CD4-positive, alpha-beta T cell treated with Interleukin-15 for 1 hour (primary cell): ENCODE results near the gene DGKQ.

Source experiments
- DNase-seq: peaks from one replicate; pipeline ENCODE4 v3.0.0-alpha.2; 2020

DGKQ gene

DNA sequence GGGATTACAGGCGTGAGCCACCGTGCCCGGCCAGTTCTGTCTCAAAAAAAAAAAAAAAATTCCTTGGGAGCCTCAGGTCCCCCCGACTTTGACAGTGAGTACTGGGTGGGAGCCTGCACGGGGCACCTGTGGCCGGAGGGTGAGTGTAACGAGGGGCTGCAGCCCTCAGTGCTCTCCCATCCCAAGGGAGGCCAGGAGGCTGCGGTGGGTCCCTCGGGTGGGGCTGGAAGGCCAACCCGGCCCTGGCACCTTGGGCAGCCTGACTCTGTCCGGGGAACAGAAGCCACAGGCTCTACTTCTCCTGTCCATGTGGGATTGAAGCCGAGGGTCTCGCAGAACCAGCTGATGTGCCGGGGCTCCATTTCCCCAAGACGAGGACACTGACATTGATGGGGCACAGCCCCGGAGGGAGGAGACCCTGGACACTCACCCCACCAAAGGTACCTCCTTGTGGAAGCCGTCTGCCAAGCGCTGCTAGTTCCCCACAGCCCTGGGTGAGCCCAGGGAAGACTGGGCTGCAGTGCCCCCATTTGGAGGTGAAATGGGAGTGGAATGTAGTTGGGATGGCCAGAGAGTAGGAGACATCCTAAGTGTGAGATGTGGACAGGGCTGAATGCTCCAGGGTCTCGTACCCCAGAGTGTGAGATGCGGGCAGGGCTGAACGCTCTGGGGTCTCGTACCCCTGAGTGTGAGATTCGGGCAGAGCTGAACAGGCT is 22.1 kb upstream of the DGKQ start:
- no peak for DNase-seq

DNA sequence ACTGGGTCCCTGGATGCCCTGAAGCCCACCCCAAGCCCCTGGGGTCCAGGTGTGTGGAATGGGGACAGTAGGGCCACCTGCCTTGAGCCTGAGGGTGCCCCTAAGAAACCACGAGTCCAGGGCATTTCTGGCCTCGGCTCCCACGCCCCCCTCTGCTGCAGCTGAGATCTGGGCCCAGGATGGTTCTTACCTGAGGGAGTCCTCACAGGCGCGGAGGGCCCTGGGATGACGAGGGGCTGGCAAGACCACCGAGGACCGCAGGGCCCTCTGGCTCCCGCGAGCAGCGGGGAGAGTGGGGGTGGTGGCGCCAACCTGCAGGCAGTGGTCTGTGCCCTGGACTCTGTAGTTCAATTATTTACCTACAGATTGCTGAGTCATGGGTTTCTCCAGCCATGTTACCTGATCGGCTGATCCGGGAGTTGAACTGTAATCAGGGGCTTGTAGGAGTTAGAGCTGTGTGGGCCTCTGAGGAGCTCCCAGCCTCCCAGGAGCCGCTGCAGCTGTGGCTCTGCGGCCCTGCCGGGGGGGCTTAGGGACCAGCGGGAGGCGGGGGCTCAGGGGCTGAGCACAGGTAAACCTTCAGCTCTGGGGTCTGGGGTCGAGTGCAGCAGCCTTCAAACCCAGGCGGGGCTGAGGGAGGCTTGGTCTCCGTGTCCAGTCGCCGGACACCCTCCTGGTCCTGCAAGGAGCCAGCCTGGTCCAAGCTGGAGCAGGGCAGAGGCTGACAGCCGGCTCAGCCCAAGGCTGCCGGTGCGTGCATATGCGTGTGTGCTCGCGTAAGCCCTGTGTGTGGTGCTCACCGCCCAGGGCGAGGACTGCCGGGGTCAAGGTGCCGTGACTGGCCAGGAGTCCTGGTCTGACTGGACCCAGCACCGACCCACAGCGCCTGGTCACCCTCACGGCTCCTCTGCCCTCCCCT is 20.0 kb upstream of the DGKQ start, which contains the start of gene SLC26A1:
Gene SLC26A1, minus strand, starts transcription at position 294 of the 919 bp plus-strand sequence. CDS start 1,701 bp downstream, outside the sequence.
- no peak for DNase-seq

DNA sequence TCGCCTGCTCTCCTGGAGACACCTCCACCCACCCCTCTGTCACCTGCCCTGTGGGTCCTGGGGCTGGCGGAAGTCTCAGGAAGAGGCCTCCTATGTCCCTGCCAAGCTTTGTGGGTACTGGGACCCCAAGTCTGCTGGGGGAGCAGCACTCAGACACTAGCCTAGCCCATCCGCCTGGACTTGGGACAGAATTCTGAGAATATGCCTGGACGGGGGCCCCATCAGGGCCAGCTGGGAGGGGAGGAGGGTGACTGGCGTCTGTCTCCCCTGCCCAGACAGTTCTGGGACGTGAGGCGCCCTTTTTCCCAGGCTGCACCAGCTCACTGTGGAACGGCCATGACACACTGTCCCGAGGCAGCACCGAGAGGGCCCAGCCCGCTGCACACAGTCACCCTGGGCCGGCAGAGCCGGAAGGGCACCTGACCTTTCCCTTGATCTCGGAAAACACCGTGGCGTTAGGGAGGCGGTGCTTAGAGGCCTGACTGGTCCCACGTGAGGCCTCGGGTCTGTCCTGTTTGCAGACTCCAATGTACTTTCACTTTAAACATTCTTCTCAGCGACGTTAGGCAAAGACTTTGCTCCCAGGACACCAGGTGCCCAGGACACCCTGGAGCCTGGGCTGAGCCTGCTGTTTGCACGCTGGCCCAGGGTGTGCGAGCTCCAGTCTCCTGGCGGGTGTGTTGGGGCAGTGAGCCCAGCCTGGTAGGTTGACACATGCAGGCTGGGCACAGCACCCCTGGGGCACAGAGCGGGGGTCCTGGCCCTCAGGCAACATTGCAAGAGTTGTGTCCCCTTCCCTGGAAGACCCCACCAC is 19.1 kb upstream of the DGKQ start:
- DNase-seq, result no peak

DNA sequence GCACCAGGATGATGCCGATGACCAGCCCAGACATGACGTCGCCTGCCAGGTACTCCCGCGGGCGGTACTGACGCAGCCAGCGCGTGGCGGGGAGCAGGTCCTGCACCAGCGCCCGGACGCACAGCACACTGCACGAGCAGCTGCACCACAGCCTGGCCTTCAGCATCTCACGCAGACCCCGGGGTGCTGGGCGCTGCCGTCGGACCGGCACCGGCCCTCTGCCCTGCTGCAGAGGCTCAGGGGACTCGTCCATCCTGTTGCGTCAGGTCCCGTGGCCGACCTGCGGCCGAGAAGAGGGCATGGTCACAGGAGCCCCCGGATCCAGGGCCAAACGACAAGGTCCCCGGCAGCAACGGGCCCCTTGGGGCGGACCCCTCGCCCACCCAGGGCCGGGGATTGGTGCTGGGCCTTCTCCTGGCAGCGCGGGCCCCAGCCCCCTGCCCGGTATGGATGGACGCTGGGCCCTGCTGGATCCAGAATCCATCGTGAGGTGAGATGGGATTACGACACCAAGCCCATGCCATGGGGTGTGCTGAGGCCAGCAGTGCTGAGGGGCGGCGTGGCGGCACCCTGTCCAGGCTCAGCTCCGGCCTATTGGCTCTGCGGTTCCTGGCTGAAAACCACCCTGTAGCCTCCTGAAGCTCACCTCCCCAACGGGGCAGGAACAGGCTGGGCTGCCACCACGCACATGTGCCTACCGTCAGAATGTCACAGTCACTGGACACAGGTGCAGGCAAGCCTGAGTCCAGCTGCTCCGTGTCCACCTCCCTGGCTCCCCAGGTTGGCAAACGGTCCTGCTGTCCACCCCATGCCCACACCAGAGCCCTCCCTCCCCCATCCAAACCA is 18.3 kb upstream of the DGKQ start:
- DNase-seq, result no peak

DNA sequence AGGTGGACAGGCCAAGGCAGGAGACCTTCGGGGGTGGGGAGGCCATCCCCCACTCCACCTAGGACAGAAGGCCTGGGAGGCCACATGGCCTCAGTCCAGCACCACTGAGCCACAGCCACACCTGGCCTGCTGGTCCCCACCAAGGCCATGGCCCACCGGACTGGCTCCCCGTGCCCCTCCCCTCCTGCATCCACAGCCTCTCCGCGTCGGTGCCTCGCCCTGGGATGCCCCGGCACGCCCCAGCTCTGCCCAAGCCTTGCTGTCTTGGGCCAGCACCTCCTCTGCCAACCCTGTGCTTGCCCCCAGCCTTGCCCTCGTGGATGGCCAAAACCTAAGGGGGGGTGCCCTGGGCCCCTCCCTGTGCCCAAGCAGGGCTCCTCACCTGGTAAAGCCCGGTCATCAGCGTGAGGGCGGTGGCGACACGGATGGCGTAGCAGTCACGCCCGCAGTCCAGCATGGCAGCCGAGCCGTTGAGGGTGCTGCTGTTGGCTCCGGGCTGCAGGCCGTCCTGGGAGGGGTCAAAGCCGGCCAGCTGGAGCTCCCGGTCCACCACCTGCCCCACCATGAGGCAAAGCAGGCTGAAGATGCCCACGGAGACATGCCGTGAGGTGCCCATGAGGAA is 17.5 kb upstream of the DGKQ start:
- DNase-seq, result no peak

DNA sequence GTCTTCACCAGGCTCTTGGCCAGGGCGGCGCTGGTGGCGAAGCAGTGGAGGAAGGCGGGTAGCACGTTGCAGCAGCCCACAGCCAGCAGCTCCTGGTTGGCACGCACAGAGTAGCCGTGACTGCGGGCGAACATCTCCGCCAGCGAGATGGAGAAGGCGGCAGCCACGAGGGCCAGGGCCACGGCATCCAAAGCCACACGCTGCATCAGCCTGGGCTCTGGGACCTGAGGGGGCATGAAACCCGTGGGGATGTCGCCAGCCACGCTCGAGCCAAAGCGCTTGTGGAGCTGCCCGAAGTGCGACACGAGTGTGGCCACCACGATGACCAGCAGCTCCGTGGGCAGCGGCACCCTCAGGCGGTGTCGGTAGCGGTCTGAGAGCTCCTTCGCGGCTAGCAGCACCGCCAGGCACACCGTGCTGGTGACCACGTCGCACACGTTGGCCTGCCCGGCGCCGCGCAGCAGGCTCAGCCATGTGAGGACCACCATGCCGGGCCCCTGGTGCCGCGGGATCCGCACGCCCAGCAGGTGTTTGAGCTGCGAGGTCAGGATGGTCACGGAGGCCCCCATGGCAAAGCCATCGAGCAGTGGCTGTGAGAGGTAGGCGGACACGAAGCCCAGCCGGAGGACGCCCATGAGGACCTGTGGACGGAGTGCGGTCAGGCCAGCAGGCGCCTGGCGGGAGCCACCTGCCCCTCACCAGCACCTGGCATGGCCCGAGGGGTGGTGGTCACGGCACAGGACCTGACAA is 16.5 kb upstream of the DGKQ start:
- no peak for DNase-seq

DNA sequence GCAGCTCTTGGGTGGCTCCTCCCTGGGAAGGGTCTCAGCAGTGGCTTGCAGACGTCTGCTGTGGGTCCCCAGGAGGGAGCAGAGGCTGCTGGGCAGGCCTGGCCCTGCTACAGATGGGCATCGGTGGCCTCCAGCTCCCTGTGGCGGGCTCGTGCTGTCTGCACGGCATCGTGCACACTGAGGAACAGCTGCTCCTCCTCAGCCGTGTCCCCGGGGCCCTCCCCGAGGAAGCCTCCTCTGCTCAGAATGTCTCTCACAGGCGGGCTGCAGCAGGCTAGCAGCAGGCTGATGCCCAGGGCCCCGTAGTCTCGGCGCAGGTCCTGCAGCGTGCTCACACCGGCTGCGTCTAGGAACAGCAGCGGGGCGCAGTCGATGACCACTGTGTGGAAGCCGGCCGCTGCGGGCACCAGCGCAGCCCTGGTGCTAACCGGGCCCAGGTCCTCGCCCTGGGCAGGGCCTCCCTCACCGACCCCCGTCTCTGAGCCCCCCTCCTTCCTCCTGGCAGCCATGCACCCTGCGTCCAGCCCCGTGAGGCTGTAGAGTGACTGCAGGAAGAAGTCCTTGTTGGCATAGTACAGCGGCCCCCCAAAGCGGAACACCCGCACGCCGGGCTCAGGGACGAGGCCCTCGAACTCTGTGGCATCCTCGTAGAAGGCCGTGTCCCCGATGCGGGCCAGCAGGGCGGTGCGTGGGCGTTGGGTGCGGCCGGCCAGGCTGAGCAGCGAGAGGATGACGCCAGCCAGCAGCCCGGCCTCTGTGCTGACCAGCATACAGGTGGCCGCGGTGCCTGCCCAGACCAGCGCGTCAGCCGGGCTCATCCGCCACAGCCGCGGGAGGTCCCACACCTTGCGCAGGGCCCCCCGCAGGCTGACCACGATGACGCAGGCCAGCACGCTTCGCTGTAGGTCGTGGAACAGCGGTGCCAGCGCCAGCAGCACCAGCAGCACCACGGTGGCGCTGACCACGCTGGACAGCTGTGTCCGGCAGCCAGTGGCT is 15.7 kb upstream of the DGKQ start:
- DNase-seq, result no peak

DNA sequence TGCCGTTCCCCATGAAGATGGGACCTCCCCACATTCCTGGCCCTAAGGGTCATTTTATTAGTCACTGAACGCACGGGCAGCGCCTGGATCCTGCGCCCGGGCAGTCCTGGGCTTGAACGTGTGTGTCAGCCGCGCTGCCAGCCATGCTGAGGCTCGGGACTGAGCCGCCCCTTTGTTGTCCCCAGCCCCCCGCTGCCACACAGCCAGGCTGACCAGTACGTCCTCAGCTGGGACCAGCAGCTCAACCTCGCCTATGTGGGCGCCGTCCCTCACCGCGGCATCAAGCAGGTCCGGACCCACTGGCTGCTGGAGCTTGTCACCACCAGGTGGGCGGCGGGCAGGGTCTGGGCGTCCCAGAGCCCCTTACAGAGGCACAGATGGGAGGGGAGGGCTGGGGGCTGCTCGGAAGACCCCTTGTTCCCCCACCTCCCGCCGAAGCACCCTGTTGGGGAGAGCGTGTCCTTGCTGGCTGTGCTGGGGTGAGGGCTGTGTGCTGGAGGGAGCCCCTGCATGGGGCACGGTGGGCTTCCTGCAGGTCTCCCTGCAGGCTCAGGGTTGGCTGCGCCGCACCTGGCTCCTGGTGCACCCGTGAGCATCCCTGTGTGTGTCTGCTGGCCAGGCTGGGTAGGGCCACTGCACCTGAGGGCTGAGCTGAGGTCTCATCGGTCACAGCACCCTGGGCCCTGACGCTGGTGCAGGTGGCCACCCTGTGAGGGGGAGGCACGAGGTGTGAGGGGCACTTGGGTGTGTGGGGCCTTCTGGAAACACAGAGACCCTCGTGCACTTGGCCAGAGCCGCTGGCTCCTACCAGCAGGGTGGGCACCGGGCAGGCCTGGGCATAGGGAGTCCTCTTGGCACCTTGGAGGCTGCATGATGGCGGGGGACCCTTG is 14.5 kb upstream of the DGKQ start:
- DNase-seq, result no peak

DNA sequence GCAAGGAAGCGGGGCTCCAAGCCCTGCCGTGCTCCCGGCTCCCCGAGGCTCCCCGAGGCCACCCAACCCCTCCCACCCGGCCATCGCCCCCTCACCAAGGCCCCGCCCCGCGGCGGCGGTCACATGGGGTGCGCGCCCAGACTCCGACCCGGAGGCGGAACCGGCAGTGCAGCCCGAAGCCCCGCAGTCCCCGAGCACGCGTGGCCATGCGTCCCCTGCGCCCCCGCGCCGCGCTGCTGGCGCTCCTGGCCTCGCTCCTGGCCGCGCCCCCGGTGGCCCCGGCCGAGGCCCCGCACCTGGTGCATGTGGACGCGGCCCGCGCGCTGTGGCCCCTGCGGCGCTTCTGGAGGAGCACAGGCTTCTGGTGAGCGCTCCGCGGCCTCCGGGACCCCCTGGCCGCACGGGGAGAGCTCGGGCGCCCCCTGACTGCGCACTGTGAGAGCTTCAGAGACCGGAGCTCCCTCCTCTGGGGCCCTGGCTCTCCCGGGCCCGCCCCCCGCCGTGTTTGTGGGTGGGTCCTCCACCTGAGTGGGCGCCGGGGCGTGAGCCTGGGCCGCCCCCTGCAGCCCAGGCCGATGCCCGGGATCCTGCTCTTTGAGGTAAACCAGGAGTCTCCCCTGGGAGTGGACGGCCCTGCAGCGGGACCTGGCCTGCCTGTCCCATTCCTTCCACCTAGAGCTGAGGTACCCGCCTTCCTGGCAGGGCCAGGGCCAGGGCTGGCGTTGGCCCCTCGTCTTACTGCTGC is 13.7 kb upstream of the DGKQ start, which contains the start of gene IDUA:
Gene IDUA, plus strand, starts transcription at position 166 of the 745 bp plus-strand sequence. Its CDS starts 41 bp downstream, at position 207.
- peak; percentile 85 for DNase-seq

DNA sequence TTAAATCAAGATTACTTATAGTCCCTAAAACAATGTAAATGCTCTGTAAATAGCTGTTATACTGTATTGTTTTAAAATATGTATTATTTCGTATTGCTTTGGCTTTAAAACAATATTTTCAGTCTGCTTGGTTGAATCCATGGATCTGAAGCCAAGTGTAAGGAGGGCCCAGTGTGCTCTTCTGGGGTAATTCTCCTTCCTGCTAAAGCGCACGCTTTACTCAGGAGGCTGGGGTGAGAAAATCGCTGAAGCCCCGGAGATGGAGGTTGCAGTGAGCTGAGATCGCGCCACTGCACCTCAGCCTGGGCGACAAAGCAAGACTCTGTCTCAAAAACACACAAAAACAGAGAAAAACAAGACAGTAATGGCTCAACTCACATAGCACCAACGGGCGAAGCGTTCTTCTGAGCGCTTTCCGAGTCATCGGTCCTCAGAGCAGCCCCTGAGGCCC is 13.1 kb upstream of the DGKQ start:
- DNase-seq, result no peak

DNA sequence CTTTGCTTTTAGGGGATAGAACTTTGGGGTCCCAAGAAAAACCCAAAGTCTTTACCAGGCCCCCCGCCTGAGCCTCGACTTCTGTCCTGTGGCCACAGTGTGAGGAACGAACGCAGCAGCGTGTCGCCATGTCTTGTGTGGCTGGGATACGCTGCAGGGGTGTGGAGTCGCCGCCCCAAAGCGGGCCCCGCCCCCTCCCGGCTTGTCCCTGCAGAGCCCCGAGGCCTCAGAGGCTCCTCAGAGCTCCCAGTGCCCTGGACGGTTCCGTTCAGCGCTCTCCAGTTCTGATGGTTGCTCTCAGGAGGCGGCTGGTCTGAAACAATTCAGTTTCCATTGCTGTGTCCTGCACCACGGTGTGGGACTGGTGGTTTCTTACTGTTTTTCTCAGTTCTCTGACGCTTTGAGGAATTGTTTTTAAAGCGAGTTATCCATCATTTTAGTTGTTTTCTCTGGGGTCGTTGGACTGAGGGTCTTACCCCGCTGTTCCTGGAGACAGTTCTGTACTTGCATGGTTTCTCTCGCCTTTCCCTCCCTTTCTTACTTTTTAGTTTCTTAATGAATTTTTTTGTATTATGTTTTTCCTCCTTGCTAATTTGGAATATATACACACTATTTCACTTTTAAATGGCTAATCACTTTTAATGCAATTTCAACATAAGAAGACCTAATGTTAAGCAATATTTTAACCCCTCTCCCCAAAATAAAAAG is 11.9 kb upstream of the DGKQ start:
- DNase-seq, result peak; percentile 71

DNA sequence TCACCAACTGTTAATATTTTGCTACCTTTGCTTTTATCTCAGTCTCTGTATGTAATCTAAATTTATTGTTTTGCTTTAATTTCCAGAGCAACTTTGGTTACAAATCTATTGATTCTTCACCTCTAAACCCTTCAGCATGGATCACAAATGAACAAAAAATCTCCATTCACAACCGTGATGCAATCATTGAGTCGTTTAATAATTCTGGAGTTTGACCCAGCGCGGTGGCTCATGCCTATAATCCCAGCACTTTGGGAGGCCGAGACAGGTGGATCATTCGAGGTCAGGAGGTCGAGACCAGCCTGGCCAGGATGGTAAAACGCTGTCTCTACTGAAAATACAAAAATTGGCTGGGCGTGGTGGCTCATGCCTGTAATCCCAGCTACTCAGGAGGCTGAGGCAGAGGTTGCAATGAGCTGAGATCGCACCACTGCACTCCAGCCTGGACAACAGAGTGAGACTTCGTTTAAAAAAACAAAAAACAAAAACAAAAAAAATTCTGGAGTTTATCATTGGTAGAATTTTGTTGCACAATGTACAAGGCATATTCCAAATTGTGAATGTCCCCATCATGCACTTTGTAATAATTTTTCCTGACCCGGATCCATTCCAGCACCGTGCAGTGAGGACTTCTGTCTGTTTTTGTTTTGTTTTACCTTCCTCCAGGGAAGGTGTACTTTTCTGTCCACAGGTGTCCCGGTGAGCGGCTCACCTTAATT is 11.1 kb upstream of the DGKQ start:
- DNase-seq, result no peak

DNA sequence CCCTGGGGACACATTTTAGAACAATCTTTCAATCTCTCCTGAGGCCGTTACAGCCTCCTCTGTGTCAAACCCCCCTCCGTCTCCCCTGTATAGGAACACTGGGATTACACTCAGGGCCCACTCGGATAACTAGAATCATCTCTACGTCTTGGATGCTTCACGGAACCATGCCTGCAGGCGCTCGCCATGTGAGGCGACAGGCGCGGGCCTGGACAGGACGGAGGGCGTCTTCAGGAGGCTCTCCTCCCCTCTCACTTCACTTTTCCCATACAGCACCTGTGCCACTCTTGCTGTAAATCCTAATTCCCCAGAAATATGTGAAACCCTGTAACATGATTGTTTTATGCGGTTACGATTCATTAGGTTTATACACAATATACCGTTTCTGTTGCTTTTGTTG is 9.4 kb upstream of the DGKQ start:
- no peak for DNase-seq

DNA sequence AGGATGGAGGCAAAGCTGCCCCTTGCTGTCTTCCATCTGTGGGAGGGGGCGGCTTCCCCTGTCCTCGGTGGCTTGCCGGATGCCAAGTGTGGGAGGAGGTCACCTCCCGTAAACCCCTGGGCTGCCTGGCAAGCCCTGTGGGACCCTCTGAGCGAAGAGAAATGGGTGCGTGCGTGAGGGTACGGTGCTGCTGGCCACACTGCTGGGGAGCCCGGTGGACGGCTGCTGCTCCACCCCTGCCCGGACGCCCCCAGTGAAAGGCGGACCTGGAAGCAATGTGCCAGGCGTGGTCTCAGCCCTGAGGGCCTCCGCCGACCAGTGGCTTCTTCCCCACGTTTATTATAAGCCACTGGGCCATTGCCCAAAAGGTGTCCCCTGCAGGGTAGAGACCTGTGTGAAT is 8.9 kb upstream of the DGKQ start:
- no peak for DNase-seq

DNA sequence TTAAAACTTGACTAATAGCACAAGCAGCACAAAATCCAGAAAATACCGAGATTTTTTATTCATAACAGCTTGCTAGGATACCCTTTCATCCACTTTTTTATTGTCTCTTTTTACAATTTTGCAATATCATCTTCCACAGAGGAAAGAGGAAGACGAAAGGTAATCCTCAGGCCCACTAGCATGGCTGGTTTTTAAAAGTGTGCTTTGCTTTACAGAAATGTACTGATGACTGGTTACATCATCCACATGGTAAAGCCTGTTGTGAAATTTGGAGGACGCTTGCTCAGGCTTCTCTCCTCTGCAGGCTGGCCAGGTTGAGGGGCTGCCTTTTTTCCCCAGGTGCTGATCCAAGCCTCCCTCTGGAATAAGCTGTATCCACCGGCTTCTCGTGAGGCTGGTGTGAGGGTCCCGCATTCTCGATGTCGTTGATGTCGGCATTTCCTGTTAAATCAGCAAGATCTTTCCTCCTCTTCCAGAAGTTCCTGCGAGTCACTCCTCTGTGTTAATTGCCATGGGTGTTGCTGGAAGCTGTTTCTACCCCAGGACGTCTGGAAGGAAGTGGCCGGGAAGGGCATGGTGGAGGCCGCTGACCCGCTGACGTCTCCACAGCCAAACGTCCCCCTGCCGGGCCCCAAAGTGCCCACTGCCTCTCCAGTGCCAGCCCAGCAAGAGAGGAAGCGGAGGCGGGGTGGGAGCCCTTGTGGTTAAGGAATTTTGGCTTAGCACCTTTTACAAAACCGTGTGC is 5.8 kb upstream of the DGKQ start:
- DNase-seq, result no peak
